ENCODE data around the gene FAM24A. TPM values are rescaled to one million over a fixed set of nuclear protein-coding genes. Genes with fewer than 3 reads are reported as not detected.
"Not testable (repeated sequence)": the region's sequence is repeated elsewhere in the genome, so short reads cannot be mapped to it uniquely, and the experiment has no call there.

Gene FAM24A
- polyA plus RNA-seq, 1 donor from 2014 or later, result not detected

DNA sequence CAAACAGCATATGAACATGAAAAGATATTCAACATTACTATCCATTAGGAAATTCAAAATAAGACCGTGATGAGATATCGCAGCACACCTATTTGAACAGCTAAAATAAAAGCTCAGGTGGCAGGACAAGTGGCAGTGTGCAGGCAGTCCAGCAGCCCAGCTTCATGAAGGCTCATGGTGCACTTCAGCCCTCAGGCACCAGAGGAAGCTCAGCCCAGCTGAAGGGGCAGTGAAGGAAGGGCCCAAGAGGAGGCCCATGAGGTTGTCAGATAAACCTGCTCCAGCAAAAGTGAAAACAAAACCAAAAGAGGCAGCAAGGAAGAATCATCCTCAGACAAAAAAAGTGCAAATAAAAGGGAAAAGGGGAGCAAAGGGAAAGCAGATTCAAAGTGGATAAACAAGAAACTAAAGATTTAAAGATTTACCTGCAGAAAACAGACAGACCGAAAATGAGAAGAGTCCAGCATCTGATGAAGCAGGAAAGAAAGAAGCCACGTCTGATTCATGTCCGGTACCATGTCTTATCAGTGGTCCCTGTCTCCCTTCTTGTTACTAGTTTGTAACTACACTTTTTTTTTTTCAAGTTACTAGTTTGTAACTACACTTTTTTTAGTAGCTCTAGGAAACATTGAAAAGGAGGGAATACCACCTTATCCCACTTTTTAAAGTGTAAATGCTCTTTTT lies 16.0 kb upstream of the FAM24A start:
- no peaks in the 10 kb centered on the region for H3K9me3 ChIP-seq (ENCODE audit: low read length)
- H3K9ac ChIP-seq (ENCODE audit: low read length), result no peak overlapping the region
- H3K4me2 ChIP-seq (ENCODE audit: low read length), result no peak overlapping the region
- no peak overlapping the region for H2AFZ ChIP-seq (ENCODE audit: low read depth, low read length)
- H3K9me2 ChIP-seq (ENCODE audit: insufficient read depth, low read length), result no peaks in the 10 kb centered on the region
- H4K20me1 ChIP-seq (ENCODE audit: insufficient read depth), result no peaks in the 10 kb centered on the region
- H3F3A ChIP-seq (ENCODE audit: insufficient read depth, low read length, poor library complexity, severe bottlenecking), result no peaks in the 10 kb centered on the region
- H3K36me3 ChIP-seq (ENCODE audit: insufficient read depth, low read length), result no peaks in the 10 kb centered on the region
- H3K27ac ChIP-seq (ENCODE audit: low read length), result no peak overlapping the region
- H3K4me3 ChIP-seq (ENCODE audit: low read length), result no peak overlapping the region
- TF ChIP-seq TAF1 (IDR thresholded peaks at IDR 0.05; ENCODE audit: low read depth), result no peak
- no peak for TF ChIP-seq MXI1 (conservative IDR thresholded peaks at IDR 0.05; ENCODE audit: poor library complexity, severe bottlenecking)
- TF ChIP-seq POLR2AphosphoS5 (IDR thresholded peaks at IDR 0.05), result no peak
- no peak for TF ChIP-seq RAD21 (conservative IDR thresholded peaks at IDR 0.05)
- no peak for TF ChIP-seq SMC3 (conservative IDR thresholded peaks at IDR 0.05; ENCODE audit: poor library complexity)
- TF ChIP-seq, protein P1, sequence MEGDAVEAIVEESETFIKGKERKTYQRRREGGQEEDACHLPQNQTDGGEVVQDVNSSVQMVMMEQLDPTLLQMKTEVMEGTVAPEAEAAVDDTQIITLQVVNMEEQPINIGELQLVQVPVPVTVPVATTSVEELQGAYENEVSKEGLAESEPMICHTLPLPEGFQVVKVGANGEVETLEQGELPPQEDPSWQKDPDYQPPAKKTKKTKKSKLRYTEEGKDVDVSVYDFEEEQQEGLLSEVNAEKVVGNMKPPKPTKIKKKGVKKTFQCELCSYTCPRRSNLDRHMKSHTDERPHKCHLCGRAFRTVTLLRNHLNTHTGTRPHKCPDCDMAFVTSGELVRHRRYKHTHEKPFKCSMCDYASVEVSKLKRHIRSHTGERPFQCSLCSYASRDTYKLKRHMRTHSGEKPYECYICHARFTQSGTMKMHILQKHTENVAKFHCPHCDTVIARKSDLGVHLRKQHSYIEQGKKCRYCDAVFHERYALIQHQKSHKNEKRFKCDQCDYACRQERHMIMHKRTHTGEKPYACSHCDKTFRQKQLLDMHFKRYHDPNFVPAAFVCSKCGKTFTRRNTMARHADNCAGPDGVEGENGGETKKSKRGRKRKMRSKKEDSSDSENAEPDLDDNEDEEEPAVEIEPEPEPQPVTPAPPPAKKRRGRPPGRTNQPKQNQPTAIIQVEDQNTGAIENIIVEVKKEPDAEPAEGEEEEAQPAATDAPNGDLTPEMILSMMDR (IDR thresholded peaks at IDR 0.05; ENCODE audit: poor library complexity, severe bottlenecking), result no peak
- TF ChIP-seq EZH2 (IDR thresholded peaks at IDR 0.05; ENCODE audit: borderline replicate concordance, insufficient read depth, low read length, poor library complexity, severe bottlenecking), result no peak
- TF ChIP-seq, protein P2, sequence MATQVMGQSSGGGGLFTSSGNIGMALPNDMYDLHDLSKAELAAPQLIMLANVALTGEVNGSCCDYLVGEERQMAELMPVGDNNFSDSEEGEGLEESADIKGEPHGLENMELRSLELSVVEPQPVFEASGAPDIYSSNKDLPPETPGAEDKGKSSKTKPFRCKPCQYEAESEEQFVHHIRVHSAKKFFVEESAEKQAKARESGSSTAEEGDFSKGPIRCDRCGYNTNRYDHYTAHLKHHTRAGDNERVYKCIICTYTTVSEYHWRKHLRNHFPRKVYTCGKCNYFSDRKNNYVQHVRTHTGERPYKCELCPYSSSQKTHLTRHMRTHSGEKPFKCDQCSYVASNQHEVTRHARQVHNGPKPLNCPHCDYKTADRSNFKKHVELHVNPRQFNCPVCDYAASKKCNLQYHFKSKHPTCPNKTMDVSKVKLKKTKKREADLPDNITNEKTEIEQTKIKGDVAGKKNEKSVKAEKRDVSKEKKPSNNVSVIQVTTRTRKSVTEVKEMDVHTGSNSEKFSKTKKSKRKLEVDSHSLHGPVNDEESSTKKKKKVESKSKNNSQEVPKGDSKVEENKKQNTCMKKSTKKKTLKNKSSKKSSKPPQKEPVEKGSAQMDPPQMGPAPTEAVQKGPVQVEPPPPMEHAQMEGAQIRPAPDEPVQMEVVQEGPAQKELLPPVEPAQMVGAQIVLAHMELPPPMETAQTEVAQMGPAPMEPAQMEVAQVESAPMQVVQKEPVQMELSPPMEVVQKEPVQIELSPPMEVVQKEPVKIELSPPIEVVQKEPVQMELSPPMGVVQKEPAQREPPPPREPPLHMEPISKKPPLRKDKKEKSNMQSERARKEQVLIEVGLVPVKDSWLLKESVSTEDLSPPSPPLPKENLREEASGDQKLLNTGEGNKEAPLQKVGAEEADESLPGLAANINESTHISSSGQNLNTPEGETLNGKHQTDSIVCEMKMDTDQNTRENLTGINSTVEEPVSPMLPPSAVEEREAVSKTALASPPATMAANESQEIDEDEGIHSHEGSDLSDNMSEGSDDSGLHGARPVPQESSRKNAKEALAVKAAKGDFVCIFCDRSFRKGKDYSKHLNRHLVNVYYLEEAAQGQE (IDR thresholded peaks at IDR 0.05; ENCODE audit: borderline replicate concordance), result no peak
- H3K79me2 ChIP-seq (replicated peaks; ENCODE audit: insufficient read depth, low read length), result no peaks in the 10 kb centered on the region
- H3K27me3 ChIP-seq (ENCODE audit: insufficient read depth, low read depth, low read length), result no peaks in the 10 kb centered on the region

DNA sequence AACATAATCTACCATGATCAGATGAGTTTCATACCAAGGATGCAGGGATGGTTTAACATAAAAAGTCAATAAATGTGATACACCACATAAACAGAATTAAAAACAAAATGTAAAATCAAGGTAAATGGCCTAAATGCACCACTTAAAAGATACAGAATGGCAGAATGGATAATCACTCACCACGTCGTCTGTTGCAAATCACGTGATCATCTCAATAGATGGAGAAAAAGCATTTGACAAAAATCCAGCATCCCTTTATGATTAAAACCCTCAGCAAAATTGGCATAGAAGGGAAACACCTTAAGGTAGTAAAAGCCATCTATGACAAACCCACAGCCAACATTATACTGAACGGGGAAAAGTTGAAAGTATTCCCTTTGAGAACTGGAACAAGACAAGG lies 6.5 kb upstream of the FAM24A start:
- not testable (repeated sequence) for H3K9me3 ChIP-seq (ENCODE audit: low read length); H3K36me3 ChIP-seq (ENCODE audit: insufficient read depth, low read length); H3F3A ChIP-seq (ENCODE audit: insufficient read depth, low read length, poor library complexity, severe bottlenecking); H3K9me2 ChIP-seq (ENCODE audit: insufficient read depth, low read length); H3K4me2 ChIP-seq (ENCODE audit: low read length); H3K27me3 ChIP-seq (ENCODE audit: insufficient read depth, low read depth, low read length); H3K4me3 ChIP-seq (ENCODE audit: low read length); H3K9ac ChIP-seq (ENCODE audit: low read length); H3K79me2 ChIP-seq (replicated peaks; ENCODE audit: insufficient read depth, low read length); H3K27ac ChIP-seq (ENCODE audit: low read length); H2AFZ ChIP-seq (ENCODE audit: low read depth, low read length); H4K20me1 ChIP-seq (ENCODE audit: insufficient read depth)

DNA sequence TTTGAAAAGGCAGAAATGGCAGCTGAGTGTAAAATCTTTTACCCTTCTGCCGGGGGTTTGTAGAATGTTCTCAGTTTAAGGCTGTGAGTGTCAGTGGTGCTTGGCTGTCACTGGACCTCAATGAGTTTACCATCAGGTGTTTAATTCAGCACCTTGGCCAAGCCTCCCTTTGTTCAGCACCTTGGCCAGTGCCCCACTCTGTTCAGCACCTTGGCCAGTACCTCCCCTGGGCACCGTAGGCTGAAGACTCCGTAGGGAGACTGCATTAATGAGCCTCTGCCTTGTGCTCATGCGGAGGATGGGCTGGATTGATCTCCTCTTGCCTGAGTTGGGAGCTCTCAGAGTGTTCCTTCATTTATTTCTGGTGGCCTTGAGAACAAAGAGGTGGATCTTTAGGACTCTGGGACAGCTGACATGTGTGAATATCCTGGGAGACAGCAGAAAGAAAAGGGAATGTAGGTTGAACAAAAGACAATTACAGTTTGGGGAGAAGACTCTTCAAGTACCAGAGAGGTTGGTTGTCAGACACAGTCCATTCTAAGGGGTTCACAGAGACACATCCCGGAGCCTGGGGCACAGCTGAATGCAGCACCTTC lies 1.6 kb downstream of the FAM24A start:
- no peaks in the 10 kb centered on the region for H4K20me1 ChIP-seq (ENCODE audit: insufficient read depth)
- no peak overlapping the region for H3K4me2 ChIP-seq (ENCODE audit: low read length)
- H3K79me2 ChIP-seq (replicated peaks; ENCODE audit: insufficient read depth, low read length), result no peaks in the 10 kb centered on the region
- no peak overlapping the region for H3K9ac ChIP-seq (ENCODE audit: low read length)
- H3K36me3 ChIP-seq (ENCODE audit: insufficient read depth, low read length), result no peaks in the 10 kb centered on the region
- no peaks in the 10 kb centered on the region for H3K27me3 ChIP-seq (ENCODE audit: insufficient read depth, low read depth, low read length)
- no peak overlapping the region for H3K4me3 ChIP-seq (ENCODE audit: low read length)
- no peak overlapping the region for H3K27ac ChIP-seq (ENCODE audit: low read length)
- TF ChIP-seq EZH2 (IDR thresholded peaks at IDR 0.05; ENCODE audit: borderline replicate concordance, insufficient read depth, low read length, poor library complexity, severe bottlenecking) (no peak), POLR2AphosphoS5 (IDR thresholded peaks at IDR 0.05) (no peak), SMC3 (conservative IDR thresholded peaks at IDR 0.05; ENCODE audit: poor library complexity) (no peak), RAD21 (conservative IDR thresholded peaks at IDR 0.05) (no peak), EP300 (conservative IDR thresholded peaks at IDR 0.05; ENCODE audit: poor library complexity, severe bottlenecking) (no peak), TAF1 (IDR thresholded peaks at IDR 0.05; ENCODE audit: low read depth) (no peak)
- TF ChIP-seq, protein P2 (IDR thresholded peaks at IDR 0.05; ENCODE audit: borderline replicate concordance), result peak; percentile 96
- TF ChIP-seq, protein P1 (IDR thresholded peaks at IDR 0.05; ENCODE audit: poor library complexity, severe bottlenecking), result no peak
- H3F3A ChIP-seq (ENCODE audit: insufficient read depth, low read length, poor library complexity, severe bottlenecking), result no peaks in the 10 kb centered on the region
- H2AFZ ChIP-seq (ENCODE audit: low read depth, low read length), result no peak overlapping the region
- no peaks in the 10 kb centered on the region for H3K9me2 ChIP-seq (ENCODE audit: insufficient read depth, low read length)
- H3K9me3 ChIP-seq (ENCODE audit: low read length), result no peaks in the 10 kb centered on the region

Data from neural cell (in vitro differentiated cells).